ENCODE results near the gene CUEDC1. TPM values are rescaled to one million over a fixed set of nuclear protein-coding genes. Genes with fewer than 3 reads are reported as not detected.
A peak's percentile ranks its signal among the peaks of the same experiment; 100 is the strongest.

CUEDC1 gene
- total RNA-seq, 1 experiment from 2014 or later = 53.5 TPM

GRCh38 chr17:58002154-58002948 is 47.1 kb upstream of the CUEDC1 start:
- BruUV-seq (replicated peaks) = no TSS peak
- ChIA-PET POLR2A (ENCODE audit: low non-redundant PET) (no interaction called here), CTCF (no interaction called here)
- TF ChIP-seq CTCF (conservative IDR thresholded peaks at IDR 0.05; ENCODE audit: low read depth, low read length) = no peak
- TF ChIP-seq EZH2 (IDR thresholded peaks at IDR 0.05; ENCODE audit: borderline replicate concordance, low read depth, low read length, poor library complexity, severe bottlenecking) = no peak
- Histone ChIP-seq H3K27ac (ENCODE audit: low read depth, low read length, poor library complexity, severe bottlenecking) (no peak overlapping the region), H3K4me3 (ENCODE audit: low read depth, low read length, poor library complexity, severe bottlenecking) (no peak overlapping the region), H3K27me3 (replicated peaks; ENCODE audit: insufficient read depth, low read depth, low read length, poor library complexity) (no peaks in the 10 kb centered on the region), H3K9me3 (ENCODE audit: low read depth, low read length, poor library complexity, severe bottlenecking) (no peaks in the 10 kb centered on the region), H3K4me1 (ENCODE audit: insufficient read depth, low read length, poor library complexity, severe bottlenecking) (peaks cover 63% of the 10 kb centered on the region), H3K36me3 (ENCODE audit: insufficient read depth, low read length, poor library complexity, severe bottlenecking) (peaks cover 87% of the 10 kb centered on the region)
- intact Hi-C loops (cut with micrococcal nuclease; ENCODE audit: unreplicated experiment) = no loop called here
- no peak for DNase-seq (ENCODE audit: low spot score)

- no peak for TF ChIP-seq EZH2 (IDR thresholded peaks at IDR 0.05; ENCODE audit: borderline replicate concordance, low read depth, low read length, poor library complexity, severe bottlenecking)
- peak overlapping the region; percentile 32 for H3K27ac ChIP-seq (ENCODE audit: low read depth, low read length, poor library complexity, severe bottlenecking)
- intact Hi-C loops (cut with micrococcal nuclease; ENCODE audit: unreplicated experiment) = no loop called here
- ChIA-PET CTCF (no interaction called here), POLR2A (ENCODE audit: low non-redundant PET) (no interaction called here)
- peaks cover 95% of the 10 kb centered on the region for H3K36me3 ChIP-seq (ENCODE audit: insufficient read depth, low read length, poor library complexity, severe bottlenecking)
- H3K4me3 ChIP-seq (ENCODE audit: low read depth, low read length, poor library complexity, severe bottlenecking) = no peak overlapping the region
- DNase-seq (ENCODE audit: low spot score) = no peak
- H3K27me3 ChIP-seq (replicated peaks; ENCODE audit: insufficient read depth, low read depth, low read length, poor library complexity) = no peaks in the 10 kb centered on the region
- BruUV-seq (replicated peaks) = no TSS peak
- H3K4me1 ChIP-seq (ENCODE audit: insufficient read depth, low read length, poor library complexity, severe bottlenecking) = peaks cover 63% of the 10 kb centered on the region
- no peaks in the 10 kb centered on the region for H3K9me3 ChIP-seq (ENCODE audit: low read depth, low read length, poor library complexity, severe bottlenecking)
Measured at GRCh38 chr17:58001461-58002124, 46.4 kb upstream of the CUEDC1 start.

- peak overlapping the region; percentile 32 for H3K27ac ChIP-seq (ENCODE audit: low read depth, low read length, poor library complexity, severe bottlenecking)
- H3K27me3 ChIP-seq (replicated peaks; ENCODE audit: insufficient read depth, low read depth, low read length, poor library complexity) = no peaks in the 10 kb centered on the region
- intact Hi-C loops (cut with micrococcal nuclease; ENCODE audit: unreplicated experiment) = loop anchor here (1.0 kb wide), 1 partner anchor 141 kb away; no protein-coding TSS in a partner anchor
- peaks cover 55% of the 10 kb centered on the region for H3K4me1 ChIP-seq (ENCODE audit: insufficient read depth, low read length, poor library complexity, severe bottlenecking)
- no peak overlapping the region for H3K4me3 ChIP-seq (ENCODE audit: low read depth, low read length, poor library complexity, severe bottlenecking)
- peaks cover 78% of the 10 kb centered on the region for H3K36me3 ChIP-seq (ENCODE audit: insufficient read depth, low read length, poor library complexity, severe bottlenecking)
- H3K9me3 ChIP-seq (ENCODE audit: low read depth, low read length, poor library complexity, severe bottlenecking) = no peaks in the 10 kb centered on the region
- DNase-seq (ENCODE audit: low spot score) = peak; percentile 85
- no TSS peak for BruUV-seq (replicated peaks)
- ChIA-PET POLR2A (ENCODE audit: low non-redundant PET) (no interaction called here), CTCF (interaction anchor here (0.5 to 1.8 kb wide), 9 partner anchors 10 to 328 kb away, joined by 3 to 32 read pairs (median 6); partner anchors contain the start of gene VEZF1)
- TF ChIP-seq EZH2 (IDR thresholded peaks at IDR 0.05; ENCODE audit: borderline replicate concordance, low read depth, low read length, poor library complexity, severe bottlenecking) (no peak), CTCF (conservative IDR thresholded peaks at IDR 0.05; ENCODE audit: low read depth, low read length) (peak; percentile 94)
Measured at GRCh38 chr17:57999496-58000017, 44.3 kb upstream of the CUEDC1 start.
